HCT116 (cell line): Measurements from ENCODE around the gene SERINC3.

Experiments used
- CEBPB ChIP-seq: IDR thresholded peaks from 2 replicates; pipeline ENCODE4 v1.6.1; 2012; ENCODE audit warnings: low read depth
- CTCF ChIP-seq, 3 experiments: fragments of 200-600 bp in 1 of 3; sonication (generic) in 1 of 3; IDR thresholded peaks in 2 of 3; conservative IDR thresholded peaks in 1 of 3; 2 replicates each; pipeline ENCODE4 v1.5.1; 2012 to 2017; ENCODE audit warnings: low read depth in 2 of 3, low read length in 2 of 3, antibody characterized with exemption in 1 of 3, borderline replicate concordance in 1 of 3, control low read depth in 1 of 3, mild to moderate bottlenecking in 1 of 3, mixed read lengths in 1 of 3, mixed run types in 1 of 3, moderate library complexity in 1 of 3; ENCODE audit not compliant: insufficient read depth in 1 of 3
- EZH2phosphoT487 ChIP-seq: fragments of 200-600 bp; IDR thresholded peaks from 2 replicates; pipeline ENCODE4 v1.6.1; 2018; ENCODE audit warnings: antibody characterized with exemption, borderline replicate concordance
- TF ChIP-seq, protein P1 (sequence below): IDR thresholded peaks from 2 replicates; pipeline ENCODE4 v1.6.1; 2011; ENCODE audit warnings: mild to moderate bottlenecking, low read length, moderate library complexity; ENCODE audit not compliant: insufficient replicate concordance; ENCODE audit errors: extremely low read depth
- TF ChIP-seq, protein P2 (sequence below): IDR thresholded peaks from 2 replicates; pipeline ENCODE4 v1.6.1; 2012

- no peak for TF ChIP-seq CTCF (IDR thresholded peaks at IDR 0.05 in 2 of 3, conservative IDR thresholded peaks at IDR 0.05 in 1 of 3; ENCODE audit: borderline replicate concordance in 1 of 3, insufficient read depth in 1 of 3, low read depth in 2 of 3, low read length in 2 of 3)
- no peak for TF ChIP-seq CEBPB
- no peak for TF ChIP-seq EZH2phosphoT487
- TF ChIP-seq, protein P1, sequence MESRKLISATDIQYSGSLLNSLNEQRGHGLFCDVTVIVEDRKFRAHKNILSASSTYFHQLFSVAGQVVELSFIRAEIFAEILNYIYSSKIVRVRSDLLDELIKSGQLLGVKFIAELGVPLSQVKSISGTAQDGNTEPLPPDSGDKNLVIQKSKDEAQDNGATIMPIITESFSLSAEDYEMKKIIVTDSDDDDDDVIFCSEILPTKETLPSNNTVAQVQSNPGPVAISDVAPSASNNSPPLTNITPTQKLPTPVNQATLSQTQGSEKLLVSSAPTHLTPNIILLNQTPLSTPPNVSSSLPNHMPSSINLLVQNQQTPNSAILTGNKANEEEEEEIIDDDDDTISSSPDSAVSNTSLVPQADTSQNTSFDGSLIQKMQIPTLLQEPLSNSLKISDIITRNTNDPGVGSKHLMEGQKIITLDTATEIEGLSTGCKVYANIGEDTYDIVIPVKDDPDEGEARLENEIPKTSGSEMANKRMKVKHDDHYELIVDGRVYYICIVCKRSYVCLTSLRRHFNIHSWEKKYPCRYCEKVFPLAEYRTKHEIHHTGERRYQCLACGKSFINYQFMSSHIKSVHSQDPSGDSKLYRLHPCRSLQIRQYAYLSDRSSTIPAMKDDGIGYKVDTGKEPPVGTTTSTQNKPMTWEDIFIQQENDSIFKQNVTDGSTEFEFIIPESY: no peak
- TF ChIP-seq, protein P2, sequence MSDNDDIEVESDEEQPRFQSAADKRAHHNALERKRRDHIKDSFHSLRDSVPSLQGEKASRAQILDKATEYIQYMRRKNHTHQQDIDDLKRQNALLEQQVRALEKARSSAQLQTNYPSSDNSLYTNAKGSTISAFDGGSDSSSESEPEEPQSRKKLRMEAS: no peak
These were observed 971 bp upstream of the SERINC3 start for GRCh38 chr20:44522841-44523240.
